Middle frontal gyrus (tissue), 1 donor: ENCODE data around the gene GMDS.

ENCODE experiments used
- DNase-seq: peaks from one replicate; pipeline ENCODE4 v3.0.0-alpha.2; 2015; ENCODE audit warnings: low spot score; ENCODE audit errors: extremely low spot score

Gene GMDS

DNA sequence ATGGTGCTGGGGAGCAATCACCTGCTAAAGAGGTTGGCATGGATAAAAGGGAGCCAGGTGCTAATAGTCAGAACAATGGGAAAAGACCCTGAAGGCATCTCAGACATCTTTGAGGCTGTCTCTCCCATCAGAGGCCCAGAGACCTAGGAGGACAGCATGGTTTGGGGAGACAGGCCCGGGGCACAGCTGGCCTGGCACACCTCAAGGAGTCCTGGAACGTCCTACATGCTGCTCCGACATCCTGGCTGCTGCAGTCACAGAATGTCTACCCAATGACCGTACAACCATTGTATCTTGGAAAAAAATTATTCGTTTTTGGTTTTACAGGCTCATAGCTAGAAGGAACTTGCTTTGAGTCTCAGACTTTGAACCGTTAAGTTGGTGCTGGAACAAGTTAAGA is 4.4 kb downstream of the GMDS start:
- no peak for DNase-seq

DNA sequence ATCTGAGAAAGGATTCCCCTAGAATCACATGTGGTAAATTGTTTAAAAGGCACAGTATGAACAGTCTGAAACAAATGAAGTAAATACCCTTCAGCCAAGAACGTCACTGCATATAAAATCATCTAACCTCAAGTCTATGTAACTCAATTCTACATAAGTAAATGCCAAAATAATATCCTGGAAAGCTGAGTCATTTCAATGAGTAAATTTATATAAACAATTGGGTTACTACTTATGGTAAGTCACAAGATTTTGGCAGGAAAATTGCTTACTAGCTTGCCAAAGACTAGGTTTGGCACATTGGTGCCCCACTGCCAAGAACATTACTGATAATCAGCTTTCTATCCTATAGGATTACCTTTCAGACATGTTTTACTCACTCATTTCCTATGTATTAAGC is 8.4 kb downstream of the GMDS start:
- no peak for DNase-seq

DNA sequence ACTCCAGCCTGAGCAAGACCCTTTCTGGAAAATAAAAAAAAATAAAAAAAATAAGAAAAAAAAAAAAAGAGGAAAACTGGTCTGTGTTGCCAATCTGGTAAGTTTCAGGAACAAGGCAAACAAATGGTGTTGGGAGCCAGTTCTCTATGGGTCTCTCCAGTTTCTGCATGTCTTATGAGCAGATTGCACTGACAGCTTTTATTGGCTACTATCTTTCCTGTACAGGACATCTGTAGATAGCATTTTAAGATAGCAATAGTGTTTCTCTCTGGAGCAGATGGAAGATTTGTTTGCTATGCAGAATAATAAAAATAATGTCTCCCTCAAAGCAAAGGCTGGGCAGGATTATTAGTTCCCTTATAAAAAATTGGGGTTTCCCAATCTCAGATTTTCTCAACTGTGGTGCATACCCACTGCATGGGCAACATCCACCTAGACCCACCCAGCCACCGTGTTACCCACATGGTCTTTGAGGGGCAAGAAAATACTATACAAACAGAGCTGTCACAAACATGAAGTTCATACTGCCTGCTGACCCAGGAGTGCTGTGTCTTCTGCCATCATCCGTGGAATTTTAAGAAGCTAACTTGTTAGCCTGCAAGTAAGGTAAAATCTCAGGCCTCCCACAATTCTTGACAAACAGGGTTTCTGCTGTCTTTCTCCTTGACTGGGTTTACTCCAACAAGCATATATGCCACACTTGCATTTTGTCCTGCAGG is 9.5 kb downstream of the GMDS start:
- DNase-seq, result no peak

DNA sequence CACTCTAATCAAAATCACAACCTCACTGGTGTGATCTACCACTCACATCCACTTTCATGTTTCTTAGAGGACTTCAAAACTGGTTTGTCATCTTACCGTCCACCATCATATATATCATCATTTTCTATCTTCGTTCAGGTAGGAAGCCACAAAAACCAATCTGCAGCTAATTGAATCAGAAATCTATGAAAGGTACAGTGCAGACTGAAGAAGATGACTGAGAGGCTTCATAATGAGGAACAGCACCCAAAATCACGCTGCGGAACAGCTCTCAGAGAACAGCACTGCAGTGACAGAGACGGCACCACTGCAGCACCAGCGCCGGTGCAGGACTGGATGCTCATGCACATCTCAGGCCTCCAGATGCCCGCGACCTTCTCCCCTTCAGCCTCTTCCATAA is 13.0 kb downstream of the GMDS start:
- DNase-seq, result no peak

DNA sequence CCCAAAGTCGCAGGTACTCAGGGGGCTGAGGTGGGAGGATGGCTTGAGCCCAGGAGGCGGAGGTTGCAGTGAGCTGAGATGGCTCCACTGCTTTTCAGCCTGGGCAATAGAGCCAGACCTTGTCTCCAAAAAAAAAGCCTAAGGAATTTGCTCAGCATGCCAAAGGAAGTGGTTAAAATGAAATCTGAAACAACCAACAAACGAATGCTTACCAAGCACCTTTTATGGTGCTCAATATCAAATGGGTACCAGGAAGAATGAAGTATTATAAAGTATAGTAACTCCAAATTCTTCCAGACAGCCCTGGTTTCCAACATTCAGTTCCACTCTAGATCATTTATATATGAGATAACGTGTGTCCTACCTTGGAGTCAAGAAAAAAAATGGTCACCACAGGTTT is 14.0 kb downstream of the GMDS start:
- DNase-seq, result no peak

DNA sequence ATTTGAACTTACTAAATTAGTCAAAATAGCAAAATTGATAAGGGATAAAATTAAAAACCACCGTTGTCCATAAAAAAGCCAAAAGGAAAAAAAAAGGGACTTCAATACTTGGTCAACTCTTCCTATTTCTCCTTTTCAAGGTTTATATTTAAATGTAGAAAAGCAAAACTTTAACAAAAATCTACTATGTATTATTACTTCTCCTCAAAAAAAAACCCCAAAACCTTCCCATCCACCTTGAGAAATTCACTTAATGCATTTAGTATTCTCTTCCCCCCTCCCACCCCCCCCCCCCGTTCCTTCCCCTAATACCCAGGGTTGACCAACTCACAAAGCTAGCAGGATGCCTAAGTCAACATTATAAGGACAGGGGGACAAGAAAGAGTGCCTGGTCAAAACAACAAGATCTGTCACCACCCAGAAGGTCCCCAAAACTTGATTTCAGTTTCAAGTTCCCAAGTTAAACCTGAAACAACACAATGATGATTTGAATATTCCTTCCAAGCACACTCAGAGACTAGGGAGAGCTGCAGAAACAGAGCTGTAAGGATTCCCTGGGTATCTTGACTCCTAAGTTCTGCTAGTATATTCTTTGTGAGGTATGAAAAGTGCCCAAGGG is 14.6 kb downstream of the GMDS start:
- no peak for DNase-seq

DNA sequence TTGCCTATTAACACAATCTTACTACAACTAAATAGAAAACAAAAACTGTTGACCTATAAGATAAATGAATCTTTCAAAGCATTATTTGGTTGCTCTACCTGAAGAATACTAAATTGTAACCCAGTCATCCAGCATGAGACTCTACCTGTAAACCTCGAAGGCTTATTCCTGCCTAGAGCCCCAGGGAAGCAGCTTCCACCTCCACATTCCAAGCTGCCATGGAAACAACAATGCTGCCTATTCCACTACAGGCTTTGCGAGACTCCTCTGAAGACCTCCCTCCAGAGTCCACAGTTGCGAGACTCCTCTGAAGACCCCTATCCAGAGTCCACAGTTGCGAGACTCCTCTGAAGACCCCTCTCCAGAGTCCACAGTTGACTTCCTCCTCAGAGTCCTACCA is 15.7 kb downstream of the GMDS start:
- DNase-seq, result no peak

DNA sequence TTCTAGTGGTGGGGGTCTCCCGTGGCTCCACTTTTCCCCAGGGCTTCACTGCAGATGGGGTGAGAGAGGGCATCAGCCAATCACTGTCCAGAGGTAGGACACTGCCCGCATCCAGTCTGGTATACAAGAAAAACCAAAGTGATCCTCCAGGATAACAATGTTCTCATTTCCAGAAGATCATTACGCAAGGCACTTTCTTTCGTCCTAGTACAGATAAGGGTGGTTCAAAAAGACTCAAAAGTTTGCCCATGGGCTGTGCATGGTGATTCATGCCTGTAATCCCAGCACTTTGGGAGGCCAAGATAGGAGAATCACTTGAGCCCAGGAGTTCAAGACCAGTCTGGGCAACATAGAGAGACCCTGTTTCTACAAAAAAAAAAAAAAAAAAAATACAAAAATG is 16.4 kb downstream of the GMDS start:
- DNase-seq, result no peak

DNA sequence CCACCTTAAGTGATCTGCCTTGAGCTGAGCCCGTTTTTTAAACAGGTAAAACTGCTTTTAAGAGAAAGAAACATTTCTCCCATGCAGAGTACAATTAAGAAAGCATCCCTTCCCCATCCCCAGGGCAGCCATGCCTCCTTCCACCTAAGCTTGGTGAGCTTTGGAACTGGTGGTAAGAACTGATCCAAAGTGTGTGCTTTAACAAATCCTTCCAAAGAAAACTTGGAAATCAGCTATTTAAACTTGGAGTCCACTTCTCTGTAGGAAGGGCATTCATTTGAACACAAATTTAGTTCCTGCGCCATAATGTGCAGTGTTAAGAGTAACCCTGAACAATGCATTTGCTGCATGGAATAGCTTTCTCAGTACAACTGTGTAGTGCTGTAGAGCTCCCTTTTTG is 17.0 kb downstream of the GMDS start:
- DNase-seq, result no peak

DNA sequence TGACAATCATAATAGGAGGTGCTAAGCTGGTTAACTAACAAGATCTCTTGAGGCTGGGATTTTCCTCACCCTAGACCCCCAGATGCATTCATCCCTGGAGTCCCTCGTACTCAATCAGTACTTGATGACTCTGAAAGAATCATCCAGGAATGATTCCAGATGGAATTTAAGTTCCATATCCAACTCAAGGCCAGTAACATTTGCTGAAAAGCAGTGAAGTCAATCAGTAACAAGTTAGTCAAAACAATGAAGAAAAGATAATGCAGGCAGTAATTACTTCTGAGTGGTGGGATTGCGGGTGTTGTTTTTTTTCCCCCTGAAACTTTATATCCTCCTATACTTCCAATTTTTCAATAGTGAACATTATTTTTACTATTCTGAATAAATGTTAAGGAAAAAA is 18.6 kb downstream of the GMDS start:
- DNase-seq, result no peak

DNA sequence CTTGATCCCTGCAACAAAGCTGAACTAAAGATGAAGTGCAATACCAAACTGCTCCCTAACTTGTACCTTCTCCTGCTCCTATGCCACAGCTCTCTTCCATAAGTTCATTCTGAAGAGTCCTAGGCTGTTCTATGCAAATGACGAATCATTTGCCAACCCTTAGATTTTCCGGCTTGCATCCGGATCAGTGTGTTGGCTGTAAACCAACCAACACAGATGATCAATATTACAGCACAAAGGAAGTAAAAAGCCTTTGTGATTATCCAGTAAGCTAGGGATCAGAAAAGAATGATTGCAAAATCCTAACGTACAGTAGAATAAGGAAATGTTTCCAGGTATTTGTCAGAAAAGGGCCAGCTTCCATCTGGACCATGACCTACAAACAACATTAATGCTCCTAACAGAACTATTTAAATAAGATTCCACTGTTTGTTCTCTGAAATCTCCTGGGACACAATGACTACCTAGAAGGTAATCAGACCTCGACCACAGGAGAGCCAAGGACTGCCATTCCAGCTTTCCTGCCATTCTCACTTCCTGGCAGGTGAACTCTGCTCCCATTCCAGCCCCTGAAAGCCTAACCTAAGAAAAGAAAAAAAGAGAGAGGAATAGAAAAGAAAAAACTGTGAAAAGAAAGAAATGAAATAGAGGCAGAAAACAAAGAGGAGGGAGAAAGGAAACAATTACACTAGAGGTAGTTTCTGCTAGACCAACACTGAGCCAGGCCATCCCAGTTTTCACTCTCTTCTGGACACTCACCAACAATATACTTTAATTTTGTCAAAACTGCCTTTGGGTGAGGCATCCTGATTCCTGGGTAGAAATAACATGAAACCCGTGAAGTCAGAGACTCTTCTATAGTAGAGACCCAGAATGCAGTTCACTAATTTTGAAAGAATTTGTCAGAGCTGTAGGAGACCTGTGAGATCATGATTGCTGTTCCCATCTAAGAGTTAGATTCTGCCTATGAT is 19.7 kb downstream of the GMDS start:
- DNase-seq, result no peak

DNA sequence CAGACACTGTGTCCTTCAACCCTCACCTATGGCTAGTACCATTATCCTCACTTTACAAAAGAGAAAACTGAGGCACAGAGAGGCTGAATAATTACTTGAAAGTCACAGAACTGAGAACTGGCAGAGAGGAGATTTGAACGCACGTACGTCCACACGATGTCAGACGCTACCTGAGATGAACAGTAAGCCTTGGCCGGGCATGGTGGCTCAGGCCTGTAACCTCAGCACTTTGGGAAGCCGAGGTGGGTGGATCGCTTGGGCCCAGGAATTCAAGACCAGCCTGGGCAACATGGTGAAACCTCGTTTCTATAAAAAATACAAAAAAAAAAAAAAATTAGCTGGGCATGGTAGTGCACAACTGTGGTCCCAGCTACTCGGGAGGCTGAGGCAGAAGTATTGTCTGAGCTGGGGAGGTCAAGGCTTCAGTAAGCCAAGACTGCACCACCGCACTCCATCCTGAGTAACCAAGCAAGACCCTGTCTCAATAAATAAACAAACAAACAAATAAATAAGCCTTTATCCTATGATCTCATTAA is 20.5 kb downstream of the GMDS start:
- DNase-seq, result no peak

DNA sequence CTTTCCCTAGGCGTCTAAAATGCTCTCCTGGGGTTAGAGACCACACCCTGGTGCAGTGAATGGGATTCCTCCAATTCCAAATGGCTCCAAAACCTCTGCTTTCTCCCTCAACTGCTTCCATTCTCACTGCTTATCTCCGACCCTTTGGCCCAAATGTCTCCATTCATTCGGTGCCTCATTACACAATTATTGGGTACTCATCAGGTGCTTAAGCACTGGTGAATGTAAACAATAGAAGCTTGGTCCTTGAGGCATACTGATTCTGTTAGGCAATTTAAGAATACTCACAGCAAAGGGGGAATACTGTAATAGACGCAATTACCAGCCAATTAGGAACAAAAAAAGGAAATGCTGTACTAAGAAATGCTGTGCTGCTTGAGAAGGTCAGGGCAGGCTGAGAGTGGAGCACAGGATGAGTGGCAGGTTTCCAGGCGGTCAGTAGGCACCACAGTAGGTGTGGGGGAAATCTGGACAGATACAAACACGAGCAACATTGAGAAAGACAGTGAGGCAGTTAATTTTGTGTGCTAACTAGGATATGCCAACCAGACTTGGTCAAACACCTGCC is 23.0 kb downstream of the GMDS start:
- no peak for DNase-seq

DNA sequence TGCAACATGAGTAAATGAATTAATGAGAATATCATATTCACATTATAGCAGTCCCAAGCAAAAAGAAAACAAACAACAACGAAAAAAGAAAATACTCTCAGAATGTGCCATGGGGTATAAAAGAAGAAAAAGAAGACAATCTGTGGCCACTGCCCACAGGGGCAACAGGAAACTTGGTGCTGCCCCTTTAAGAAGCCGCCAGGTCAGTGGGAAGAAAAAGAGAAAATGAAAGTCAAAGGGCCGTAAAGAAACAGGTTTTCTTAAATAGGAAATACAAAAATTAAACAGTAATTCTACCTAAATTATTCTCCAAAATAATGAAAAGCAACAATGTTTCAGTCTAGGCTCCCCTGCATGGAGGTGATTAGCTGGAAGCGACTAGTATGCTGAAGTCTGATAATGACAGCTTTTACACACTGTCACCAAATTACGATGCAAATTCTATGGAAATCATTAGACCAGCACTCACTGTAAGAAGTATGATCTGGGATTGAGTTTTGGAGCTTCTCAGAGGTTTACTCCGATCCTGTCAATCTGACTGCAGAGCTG is 23.6 kb downstream of the GMDS start:
- no peak for DNase-seq

DNA sequence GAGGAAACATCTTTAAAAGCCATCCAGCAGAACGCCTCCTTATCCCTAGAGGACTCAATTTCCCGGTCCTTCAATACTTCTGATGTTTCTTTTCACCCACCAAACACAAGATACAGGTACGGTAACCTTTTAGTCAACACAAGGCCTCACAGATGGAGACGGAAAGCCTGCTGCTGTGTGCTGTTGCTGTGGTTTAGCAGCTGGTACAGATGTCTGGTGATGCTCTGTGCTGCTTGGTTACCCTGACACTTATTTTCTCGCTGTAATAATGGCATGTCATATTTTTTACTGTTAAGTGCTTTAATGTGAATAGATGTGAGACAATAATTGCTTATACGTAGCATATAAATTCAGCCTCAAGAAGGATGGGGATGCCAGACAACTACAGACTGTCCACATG is 25.3 kb downstream of the GMDS start:
- no peak for DNase-seq

DNA sequence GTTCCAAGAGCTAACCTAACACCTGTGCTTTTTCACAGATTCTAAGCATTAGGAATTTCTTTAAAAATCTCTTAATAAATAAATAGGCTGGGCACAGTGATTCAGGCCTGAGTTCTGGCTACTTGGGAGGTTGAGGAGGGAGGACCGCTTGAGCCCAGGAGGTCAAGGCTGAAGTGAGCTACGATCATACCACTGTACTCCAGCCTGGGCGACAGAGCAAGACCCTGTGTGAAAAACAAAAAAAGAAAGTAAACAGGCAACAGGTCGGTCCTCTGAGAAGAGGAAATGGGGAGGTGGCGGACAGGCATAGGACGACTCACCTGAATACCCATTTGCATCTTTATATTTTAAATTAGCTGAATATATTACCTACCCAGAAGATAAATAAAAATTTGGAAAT is 26.5 kb downstream of the GMDS start:
- DNase-seq, result no peak

DNA sequence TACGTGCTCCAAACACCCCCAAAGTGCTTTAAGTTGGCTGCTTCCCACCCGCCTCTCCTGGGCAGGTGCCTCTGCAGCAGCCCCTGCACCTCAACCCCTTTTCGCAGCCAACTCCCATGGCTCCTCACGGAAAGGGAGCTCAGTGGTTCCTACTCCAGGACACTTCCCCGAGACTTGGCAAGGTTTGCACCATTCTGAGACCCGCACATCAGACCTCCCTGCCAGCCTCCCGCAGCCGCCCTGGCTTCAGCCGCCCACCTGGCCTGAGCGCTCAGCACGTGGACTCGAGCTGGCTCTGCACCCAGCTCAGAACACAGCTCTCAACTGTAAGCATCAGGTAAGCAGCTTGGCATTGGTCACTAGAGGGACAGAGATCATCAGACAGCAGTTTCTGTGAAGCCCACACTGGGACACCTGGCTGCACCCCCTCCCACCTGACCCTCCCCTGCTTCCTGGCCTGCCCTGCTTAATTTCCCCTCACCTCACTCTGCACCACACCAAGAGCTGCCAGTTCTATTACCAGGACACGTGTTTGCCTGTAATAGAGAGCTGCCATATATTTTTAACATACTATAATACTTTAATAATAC is 28.5 kb downstream of the GMDS start:
- no peak for DNase-seq

DNA sequence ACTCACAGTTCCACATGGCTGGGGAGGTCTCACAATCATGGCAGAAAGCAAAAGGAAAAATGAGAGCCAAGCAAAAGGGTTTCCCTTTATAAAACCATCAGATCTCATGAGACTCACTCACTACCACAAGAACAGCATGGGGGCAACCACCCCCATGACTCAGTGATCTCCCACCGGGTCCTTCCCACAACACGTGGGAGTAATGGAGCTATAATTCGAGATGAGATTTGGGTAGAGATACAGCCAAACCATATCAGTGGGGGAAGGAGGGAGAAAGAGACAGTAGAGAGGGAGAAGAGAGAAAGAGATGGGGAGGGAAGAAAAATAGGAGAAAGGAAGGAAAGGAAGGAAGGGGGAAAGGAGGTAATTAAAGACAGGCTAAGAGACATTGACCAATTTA is 30.1 kb downstream of the GMDS start:
- DNase-seq, result no peak

DNA sequence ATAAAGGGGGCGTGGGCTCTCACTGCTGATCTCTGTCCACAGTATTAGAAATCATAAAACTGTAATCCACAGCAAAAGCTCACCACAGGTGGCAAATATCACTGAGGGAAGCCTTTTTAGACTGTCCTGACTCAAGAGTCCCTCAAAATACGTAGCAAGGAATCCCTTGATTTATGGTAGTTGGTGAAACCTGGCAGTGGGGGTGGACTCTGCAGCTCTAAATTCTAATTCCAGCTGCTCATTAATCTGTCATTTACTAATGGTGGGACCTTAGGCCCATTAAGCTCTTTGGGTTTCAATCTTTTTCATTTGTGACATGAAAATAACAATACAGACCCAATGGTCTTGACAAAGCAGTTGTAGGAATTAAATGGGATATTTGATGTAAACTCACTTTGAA is 32.3 kb downstream of the GMDS start:
- no peak for DNase-seq

DNA sequence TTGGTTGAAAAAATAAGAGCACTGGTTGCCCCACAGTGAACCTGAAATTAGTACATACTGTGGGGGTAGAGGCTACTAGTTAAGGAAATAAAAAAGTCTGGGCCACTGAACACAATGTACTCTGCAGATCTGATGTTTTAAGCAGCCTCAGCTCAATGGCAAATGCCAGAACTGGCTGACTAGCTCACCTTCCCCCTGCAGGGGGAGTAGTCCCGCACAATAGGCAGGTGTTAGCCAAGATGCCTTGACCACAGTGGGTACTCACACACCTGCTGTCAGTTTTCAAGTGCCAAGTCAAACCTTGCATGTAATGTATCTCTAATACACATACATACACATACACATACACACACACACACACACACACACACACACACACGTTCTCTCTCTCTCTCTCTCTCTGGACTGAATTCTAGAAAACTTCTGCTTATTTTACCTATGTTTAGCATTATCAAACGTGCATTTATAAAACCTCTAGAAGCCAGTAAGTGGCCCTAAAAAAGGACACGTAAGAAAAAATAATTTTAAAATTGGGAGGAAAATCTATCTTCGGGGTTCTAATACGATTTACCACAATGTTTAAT is 36.1 kb downstream of the GMDS start:
- no peak for DNase-seq

DNA sequence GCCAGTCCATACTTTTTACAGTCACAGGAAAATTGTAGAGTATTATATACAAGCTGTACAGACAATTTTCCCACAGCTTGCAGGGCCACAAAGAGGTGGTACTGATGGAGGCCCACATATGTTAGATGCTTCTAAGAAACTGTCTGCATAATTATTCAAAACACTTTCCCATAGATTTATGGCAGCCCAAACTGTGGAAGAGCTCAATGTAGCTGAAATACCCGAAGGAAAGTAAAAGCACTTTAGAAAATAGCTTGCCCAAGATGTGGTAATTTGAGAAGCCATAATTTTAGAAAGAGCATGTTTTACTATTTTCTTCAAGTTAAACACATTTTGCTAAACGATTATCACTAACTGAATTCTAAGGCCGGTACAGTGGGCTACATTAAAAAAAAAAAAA is 36.9 kb downstream of the GMDS start:
- DNase-seq, result no peak
